GM12878 (cell line): Measurements from ENCODE around the gene ATP8A1. TPM values are rescaled to one million over a fixed set of nuclear protein-coding genes. Genes with fewer than 3 reads are reported as not detected.

Source experiments
- BCL3 ChIP-seq: IDR thresholded peaks from 2 replicates; pipeline ENCODE4 v1.6.1; 2011; ENCODE audit warnings: borderline replicate concordance, low read depth, mild to moderate bottlenecking, moderate library complexity, low read length; ENCODE audit not compliant: insufficient read depth, poor library complexity, severe bottlenecking
- BCLAF1 ChIP-seq: fragments of 450-650 bp; IDR thresholded peaks from 2 replicates; pipeline ENCODE4 v1.6.1; 2017; ENCODE audit warnings: antibody characterized with exemption, mild to moderate bottlenecking, moderate library complexity
- CHD1 ChIP-seq: IDR thresholded peaks from 2 replicates; pipeline ENCODE4 v1.6.1; 2012; ENCODE audit warnings: low read depth, low read length, improper control_type of control experiment
- HDAC2 ChIP-seq: fragments of 200-600 bp; sonication (generic); IDR thresholded peaks from 2 replicates; pipeline ENCODE4 v1.6.1; 2017
- HDGF ChIP-seq: fragments of 450-650 bp; IDR thresholded peaks from 2 replicates; pipeline ENCODE4 v1.6.1; 2016; ENCODE audit warnings: antibody characterized with exemption
- PKNOX1 ChIP-seq: fragments of 450-650 bp; IDR thresholded peaks from 2 replicates; pipeline ENCODE4 v1.6.1; 2016; ENCODE audit warnings: mild to moderate bottlenecking
- PRDM15 ChIP-seq: fragments of 450-650 bp; formaldehyde crosslinking; IDR thresholded peaks from 2 replicates; pipeline ENCODE4 v1.4.0; 2020; ENCODE audit warnings: mild to moderate bottlenecking, moderate library complexity
- SP1 ChIP-seq: IDR thresholded peaks from one replicate; pipeline ENCODE4 v1.6.1; 2011; ENCODE audit warnings: low read depth, low read length
- TBL1XR1 ChIP-seq: IDR thresholded peaks from 2 replicates; pipeline ENCODE4 v1.6.1; 2012; ENCODE audit warnings: low read depth, low read length, improper control_type of control experiment
- TCF12 ChIP-seq: IDR thresholded peaks from 2 replicates; pipeline ENCODE4 v1.6.1; 2011; ENCODE audit warnings: low read depth, mild to moderate bottlenecking, low read length
- USF1 ChIP-seq: IDR thresholded peaks from 2 replicates; pipeline ENCODE4 v1.6.1; 2011; ENCODE audit warnings: borderline replicate concordance, low read depth, mild to moderate bottlenecking, moderate library complexity, mixed read lengths, low read length; ENCODE audit not compliant: insufficient read depth; ENCODE audit errors: extremely low read length
- WRNIP1 ChIP-seq: IDR thresholded peaks from 2 replicates; pipeline ENCODE4 v1.6.1; 2011; ENCODE audit warnings: low read depth, low read length, improper control_type of control experiment, borderline replicate concordance
- ZNF622 ChIP-seq: fragments of 450-650 bp; IDR thresholded peaks from 2 replicates; pipeline ENCODE4 v1.6.1; 2017; ENCODE audit warnings: mild to moderate bottlenecking, inconsistent platforms
- polyA plus RNA-seq, 11 experiments: library from polyadenylated mRNA; depleted of rRNA in 4 of 11; unstranded in 6 of 11; stranded (reverse) in 5 of 11; fragments of >200 nt; fragmentation: Nextera tagmentation in 4 of 11; fragmentation: Illumina TruSeq in 1 of 11; extraction: Ambion mirVana in 4 of 11; extraction: Trizol in 1 of 11; gene quantifications; 1 replicate in 1 of 11; 2 replicates in 10 of 11; pipeline versions ENCODE4 v1.2.1 to v1.2.3, GENCODE V29; 2011 to 2016; ENCODE audit warnings: inconsistent platforms in 2 of 11, missing spikeins in 2 of 11, low read depth in 1 of 11
- total RNA-seq, 4 experiments: library from RNA; depleted of rRNA in 3 of 4; stranded (reverse); fragments of >200 nt in 3 of 4; fragmentation: Illumina TruSeq in 1 of 4; extraction: Trizol in 1 of 4; gene quantifications; 2 replicates each; pipeline versions ENCODE4 v1.2.1 to v1.2.3, GENCODE V29; 2013 to 2021

Gene ATP8A1
- total and polyA plus RNA-seq, 10 of the 15 experiments (the other 5 are each of a cell fraction or from before 2014, with no cell fraction given): 9.0 to 116 (median 37.3) TPM

DNA sequence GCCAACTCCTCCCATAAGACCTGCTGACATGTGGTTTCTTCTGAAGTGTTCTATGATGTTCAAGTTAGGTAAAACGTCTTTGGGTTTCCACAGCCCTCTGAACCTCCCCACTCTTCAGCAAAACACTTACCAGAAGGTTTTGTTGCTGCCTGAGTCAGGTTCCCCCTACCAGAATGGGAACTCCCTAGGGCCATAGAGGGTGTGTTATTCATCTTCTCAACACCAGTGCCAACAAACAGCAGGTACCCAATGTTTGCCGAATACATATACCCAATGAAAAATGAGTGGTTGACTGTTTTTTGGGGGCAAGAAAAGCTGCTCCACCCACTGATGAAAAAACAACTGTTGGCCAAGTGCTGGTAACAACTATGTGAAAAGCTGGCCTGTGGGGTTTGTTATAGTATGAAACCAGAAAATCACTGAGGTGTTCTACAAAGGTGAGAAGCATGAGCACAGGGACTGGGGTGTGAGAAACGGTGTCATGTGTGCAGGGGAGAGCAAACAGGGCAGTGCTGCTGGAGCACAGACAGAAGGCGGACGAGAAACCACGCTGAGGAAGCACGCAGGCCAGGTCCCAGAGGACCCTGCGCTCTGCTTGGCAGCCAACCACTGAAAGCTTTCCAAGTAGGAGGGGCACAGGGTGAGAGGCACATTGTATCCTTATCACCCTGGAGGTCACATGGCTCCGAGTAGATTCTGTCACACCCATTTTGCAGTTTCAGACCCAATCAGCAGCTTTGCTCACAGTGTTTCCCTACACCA is 28.8 kb downstream of the ATP8A1 start (continued):
- TF ChIP-seq BCL3 (peak; percentile 89), TCF12 (peak; percentile 66), SP1 (peak; percentile 53), USF1 (peak; percentile 81), HDGF (peak; percentile 99), PRDM15 (CRISPR knock-in tag) (no peak), TBL1XR1 (no peak), CHD1 (peak; percentile 70; the same call in 1 of the 2 replicates), ZNF622 (no peak), BCLAF1 (no peak), PKNOX1 (peak; percentile 65), WRNIP1 (no peak), HDAC2 (no peak)
